HG03135 (cell line): ENCODE measurements around the gene NUDT2.
"Not testable (repeated sequence)": the region's sequence is repeated elsewhere in the genome, so short reads cannot be mapped to it uniquely, and the experiment has no call there.

Experiments
- ATAC-seq: cut with Tn5 transposase; IDR thresholded peaks from one replicate; pipeline ENCODE4 v1.9.1; 2021; ENCODE audit warnings: mild to moderate bottlenecking, moderate library complexity; ENCODE audit not compliant: unreplicated experiment

NUDT2 gene

GRCh38 chr9:34334916-34335315 is 5.5 kb downstream of the NUDT2 start:
- no peak for ATAC-seq

DNA sequence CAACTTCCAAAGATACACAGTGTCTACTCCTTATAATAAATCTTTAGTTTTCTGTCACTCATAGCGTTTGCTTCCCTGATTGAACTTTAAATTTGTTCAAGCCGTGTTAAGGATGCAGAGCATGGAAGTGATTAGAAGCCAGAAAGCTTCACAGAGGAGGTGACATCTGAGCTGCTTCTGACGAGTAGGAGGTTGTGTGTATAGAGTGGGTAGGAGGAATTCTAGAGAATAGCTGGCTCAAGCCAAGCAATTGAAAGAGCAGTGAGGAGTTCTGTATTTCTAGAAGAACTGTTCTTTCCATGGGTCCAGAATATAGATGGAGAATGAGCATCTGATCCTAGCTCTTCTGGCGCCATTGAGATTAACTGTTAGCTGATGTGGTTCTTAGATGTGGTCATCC is 6.0 kb downstream of the NUDT2 start:
- ATAC-seq, result no peak

DNA sequence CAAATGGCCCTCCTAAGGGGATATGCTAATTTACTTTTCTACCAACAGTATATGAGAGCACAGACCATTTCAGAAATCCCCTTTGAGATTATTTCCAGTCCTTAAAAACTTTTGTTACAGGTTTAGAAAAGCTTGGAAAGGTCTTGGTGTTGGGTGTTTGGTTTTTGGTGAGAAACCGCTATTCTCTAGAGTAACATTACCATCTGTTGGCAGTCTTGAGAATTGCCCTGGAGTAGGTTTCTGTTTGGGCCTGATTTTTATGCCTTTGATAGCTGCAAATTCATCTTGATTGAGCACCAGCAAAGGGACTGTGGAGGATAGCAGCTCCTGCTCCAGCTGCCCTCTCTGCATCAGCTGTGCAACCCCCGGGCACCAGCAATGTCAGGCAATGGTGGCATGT is 8.0 kb downstream of the NUDT2 start:
- ATAC-seq, result no peak

DNA sequence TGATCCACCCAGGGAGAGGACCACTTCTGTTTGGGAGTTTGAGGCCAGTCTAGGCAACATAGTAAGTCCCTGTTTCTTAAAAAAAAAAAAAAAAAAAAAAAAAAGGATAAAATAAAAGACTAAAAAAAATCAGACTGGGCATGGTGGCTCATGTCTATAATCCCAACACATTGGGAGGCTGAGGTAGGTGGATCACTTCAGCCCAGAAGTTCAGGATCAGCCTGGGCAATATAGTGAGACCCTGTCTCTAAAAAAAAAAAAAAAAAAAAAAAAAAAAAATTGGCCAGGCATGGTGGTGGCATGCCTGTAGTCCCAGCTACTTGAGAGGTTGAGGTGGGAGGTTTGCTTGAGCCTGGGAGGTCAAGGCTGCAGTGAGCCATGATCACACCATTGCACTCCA is 8.7 kb downstream of the NUDT2 start:
- ATAC-seq, result not testable (repeated sequence)

- ATAC-seq, result no peak
Observed at GRCh38 chr9:34338665-34339385, 9.5 kb downstream of the NUDT2 start.

DNA sequence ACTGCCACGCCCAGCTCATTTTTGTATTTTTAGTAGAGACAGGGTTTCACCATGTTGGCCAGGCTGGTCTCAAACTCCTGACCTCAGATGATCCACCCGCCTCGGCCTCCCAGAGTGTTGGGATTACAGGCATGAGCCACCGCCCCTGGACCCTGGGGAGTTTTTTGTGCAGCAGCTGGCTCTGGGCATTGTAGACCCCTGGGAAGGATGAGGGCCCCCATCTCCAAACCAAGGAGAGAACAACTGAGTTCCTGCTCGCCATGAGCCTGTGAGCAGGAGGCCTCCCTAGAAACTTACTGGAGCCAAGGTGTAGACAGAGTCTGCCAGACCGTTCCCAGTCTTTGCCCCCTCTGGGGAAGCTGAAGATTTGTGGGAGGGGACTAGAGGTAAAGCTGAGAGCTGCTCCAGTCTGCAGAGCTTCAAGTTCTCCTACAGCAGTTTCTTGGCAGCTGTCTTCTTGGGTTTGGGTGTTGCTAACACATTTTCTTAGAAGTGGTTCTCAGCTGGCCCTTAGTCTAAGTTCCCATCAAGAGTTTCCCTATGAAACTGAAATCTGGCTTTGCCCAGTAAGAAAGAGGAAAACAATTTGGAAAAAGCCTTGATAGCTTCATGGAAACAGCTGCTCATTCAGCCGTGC is 12.4 kb downstream of the NUDT2 start:
- ATAC-seq, result no peak

DNA sequence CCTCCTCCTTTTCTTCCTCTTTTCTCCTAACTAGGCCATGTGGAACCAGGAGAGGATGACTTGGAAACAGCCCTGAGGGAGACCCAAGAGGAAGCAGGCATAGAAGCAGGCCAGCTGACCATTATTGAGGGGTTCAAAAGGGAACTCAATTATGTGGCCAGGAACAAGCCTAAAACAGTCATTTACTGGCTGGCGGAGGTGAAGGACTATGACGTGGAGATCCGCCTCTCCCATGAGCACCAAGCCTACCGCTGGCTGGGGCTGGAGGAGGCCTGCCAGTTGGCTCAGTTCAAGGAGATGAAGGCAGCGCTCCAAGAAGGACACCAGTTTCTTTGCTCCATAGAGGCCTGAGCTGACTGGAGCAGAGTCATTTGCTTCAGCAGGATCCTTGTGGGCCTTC is 13.7 kb downstream of the NUDT2 start:
- no peak for ATAC-seq

DNA sequence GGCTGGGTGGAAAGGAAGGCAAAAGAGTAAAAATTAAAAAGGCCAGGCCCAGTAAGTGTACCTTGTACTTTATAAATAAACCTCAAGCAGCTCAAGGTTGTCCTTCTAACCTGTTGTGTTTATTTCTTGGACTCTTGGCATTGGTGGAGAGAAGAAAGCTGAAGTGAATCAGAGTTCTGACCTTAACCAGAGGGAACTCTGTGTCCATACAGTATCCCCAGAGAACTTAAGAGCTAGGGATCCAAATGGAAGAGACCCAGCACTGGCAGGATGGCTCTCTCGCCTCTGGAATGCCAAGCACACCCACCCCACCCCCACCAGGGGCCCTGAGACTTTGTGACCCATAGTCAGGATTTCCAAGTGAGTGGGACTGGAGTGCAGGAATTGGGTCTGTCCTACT is 14.2 kb downstream of the NUDT2 start:
- ATAC-seq, result no peak

- no peak for ATAC-seq
Observed at GRCh38 chr9:34346873-34347799, 17.8 kb downstream of the NUDT2 start.

GRCh38 chr9:34347800-34348158 is 18.4 kb downstream of the NUDT2 start:
- ATAC-seq, result no peak

DNA sequence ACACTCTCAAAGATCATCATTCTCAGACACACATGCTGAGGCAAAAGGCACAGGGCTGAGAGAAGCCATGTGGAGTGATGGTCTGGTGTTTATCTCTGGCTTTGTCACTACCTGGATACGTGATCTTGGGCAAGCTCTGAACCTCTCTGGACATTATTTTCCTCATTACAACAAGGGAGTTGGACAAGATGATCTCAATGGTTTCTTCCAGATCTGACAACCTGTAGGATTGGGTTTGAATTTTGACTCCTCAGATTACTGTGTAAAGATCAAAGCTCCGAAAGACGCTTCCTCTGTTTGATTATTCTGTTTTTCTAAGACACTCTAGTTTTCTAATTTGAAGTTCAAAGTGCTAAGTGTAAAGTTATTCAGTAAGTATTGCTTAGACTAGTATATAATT is 20.0 kb downstream of the NUDT2 start:
- no peak for ATAC-seq

- ATAC-seq, result not testable (repeated sequence)
Observed at GRCh38 chr9:34352122-34352652, 22.8 kb downstream of the NUDT2 start.

DNA sequence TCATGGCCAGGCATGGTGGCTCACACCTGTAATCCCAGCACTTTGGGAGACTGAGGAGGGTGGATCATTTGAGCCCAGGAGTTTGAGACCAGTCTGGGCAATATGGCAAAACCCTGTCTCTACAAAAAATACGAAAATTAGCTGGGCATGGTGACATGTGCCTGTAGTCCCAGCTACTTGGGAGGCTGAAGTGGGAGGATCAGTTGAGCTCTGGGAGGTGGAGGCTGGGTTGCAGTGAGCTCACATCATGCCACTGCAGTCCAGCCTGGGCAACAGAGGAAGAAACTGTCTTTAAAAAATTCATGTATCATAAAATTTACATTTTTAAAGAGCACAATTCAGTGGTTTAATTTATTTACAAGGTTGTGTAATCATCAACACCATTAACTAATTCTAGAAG is 23.6 kb downstream of the NUDT2 start:
- not testable (repeated sequence) for ATAC-seq

- ATAC-seq, result no peak
Observed at GRCh38 chr9:34362614-34363214, 33.3 kb downstream of the NUDT2 start.

GRCh38 chr9:34363619-34364351 is 34.4 kb downstream of the NUDT2 start:
- no peak for ATAC-seq

DNA sequence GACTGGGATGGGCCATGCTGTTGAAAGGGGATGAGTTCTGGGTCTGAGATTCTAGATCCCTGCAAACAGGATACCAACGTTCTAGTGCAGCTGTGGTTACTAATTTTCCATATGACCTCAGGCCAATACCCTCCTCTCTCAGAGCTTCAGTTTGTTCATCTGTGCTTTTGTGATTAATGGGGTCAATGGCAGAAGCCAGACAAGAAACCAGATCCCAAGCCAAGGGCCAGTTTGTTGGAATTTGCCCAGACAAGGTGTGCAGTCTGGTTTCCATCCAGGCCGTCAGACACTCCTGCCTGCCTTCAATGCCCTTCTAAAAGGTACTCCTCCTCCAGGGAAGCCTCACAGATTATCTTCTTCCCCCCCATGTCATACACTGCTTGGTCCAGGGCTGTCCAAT is 35.9 kb downstream of the NUDT2 start:
- ATAC-seq, result no peak

DNA sequence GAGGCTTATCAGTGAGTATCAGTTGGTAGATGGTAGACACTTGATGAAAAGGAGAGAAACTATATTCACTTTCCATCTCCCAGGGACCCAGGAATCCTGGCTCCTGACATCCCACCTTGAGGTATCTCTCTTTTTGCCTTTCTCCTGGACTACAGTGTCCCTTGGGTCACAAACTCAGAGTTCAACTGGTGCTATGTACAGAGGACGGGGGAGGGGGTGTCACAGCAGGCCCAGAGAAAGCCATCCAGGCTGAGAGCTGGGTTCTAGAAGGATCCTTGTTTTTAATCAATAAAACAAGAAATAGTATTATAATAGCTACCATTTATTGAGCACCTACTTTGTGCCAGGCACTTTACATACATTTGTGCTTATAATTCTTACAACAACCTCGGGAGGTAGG is 37.0 kb downstream of the NUDT2 start:
- no peak for ATAC-seq

- not testable (repeated sequence) for ATAC-seq
Observed at GRCh38 chr9:34367751-34368410, 38.5 kb downstream of the NUDT2 start.

- not testable (repeated sequence) for ATAC-seq
Observed at GRCh38 chr9:34368796-34369195, 39.4 kb downstream of the NUDT2 start.

DNA sequence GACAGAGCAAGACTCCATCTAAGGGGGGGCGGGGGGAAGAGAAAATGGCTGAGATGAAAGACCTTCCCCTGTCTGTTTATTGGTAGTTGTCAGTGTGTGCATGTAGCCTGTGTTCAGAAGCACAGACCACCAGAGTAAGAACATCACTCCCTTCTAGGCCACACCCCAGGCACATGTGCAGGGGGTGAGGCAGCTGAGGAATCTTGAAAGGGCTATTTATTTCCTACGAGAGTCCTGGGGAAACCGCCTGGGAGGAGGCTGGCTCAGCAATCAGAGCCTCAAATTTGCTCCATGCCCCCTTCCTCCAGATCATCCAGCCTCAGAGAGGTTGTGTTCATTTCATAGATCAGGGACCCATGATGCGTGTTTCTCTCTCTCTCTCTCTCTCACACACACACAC is 40.3 kb downstream of the NUDT2 start:
- no peak for ATAC-seq
